ENCODE results near the gene GBP5.

Gene GBP5

GRCh38 chr1:89311757-89312156, 39.1 kb upstream of the GBP5 start:
- Histone ChIP-seq H2AFZ (ENCODE audit: low read length) (peak overlapping the region; percentile 24; the same call in 1 of the 2 replicates), H3K79me2 (ENCODE audit: insufficient read depth, low read length) (no peaks in the 10 kb centered on the region), H3F3A (ENCODE audit: low read depth) (no peaks in the 10 kb centered on the region), H3K36me3 (ENCODE audit: insufficient read depth, low read length) (no peaks in the 10 kb centered on the region), H4K20me1 (ENCODE audit: insufficient read depth, low read length, poor library complexity, severe bottlenecking) (no peaks in the 10 kb centered on the region), H3K27me3 (ENCODE audit: insufficient read depth, low read length, poor library complexity, severe bottlenecking) (no peaks in the 10 kb centered on the region), H3K9me3 (ENCODE audit: insufficient read depth, low read depth, low read length) (no peaks in the 10 kb centered on the region), H3K9me2 (replicated peaks; ENCODE audit: low read depth, low read length) (no peaks in the 10 kb centered on the region), H3K9ac (ENCODE audit: low read depth, low read length, poor library complexity, severe bottlenecking) (no peak overlapping the region), H3K4me2 (ENCODE audit: low read depth, low read length, poor library complexity, severe bottlenecking) (peak overlapping the region; percentile 44), H3K4me3 (ENCODE audit: low read length, poor library complexity, severe bottlenecking) (no peak overlapping the region), H3K4me1 (ENCODE audit: insufficient read depth, low read length, poor library complexity, severe bottlenecking) (peaks cover 23% of the 10 kb centered on the region)
- no peak for TF ChIP-seq EZH2phosphoT487 (IDR thresholded peaks at IDR 0.05; ENCODE audit: borderline replicate concordance)
- no peak for TF ChIP-seq CTCF (conservative IDR thresholded peaks at IDR 0.05; ENCODE audit: low read length)

GRCh38 chr1:89310976-89311375, 38.3 kb upstream of the GBP5 start:
- Histone ChIP-seq H2AFZ (ENCODE audit: low read length) (peak overlapping the region; percentile 28), H4K20me1 (ENCODE audit: insufficient read depth, low read length, poor library complexity, severe bottlenecking) (no peaks in the 10 kb centered on the region), H3K27me3 (ENCODE audit: insufficient read depth, low read length, poor library complexity, severe bottlenecking) (no peaks in the 10 kb centered on the region), H3K9me2 (replicated peaks; ENCODE audit: low read depth, low read length) (no peaks in the 10 kb centered on the region), H3K36me3 (ENCODE audit: insufficient read depth, low read length) (no peaks in the 10 kb centered on the region), H3K4me2 (ENCODE audit: low read depth, low read length, poor library complexity, severe bottlenecking) (peak overlapping the region; percentile 19), H3F3A (ENCODE audit: low read depth) (no peaks in the 10 kb centered on the region), H3K9me3 (ENCODE audit: insufficient read depth, low read depth, low read length) (no peaks in the 10 kb centered on the region), H3K9ac (ENCODE audit: low read depth, low read length, poor library complexity, severe bottlenecking) (no peak overlapping the region), H3K4me3 (ENCODE audit: low read length, poor library complexity, severe bottlenecking) (no peak overlapping the region), H3K4me1 (ENCODE audit: insufficient read depth, low read length, poor library complexity, severe bottlenecking) (peaks cover 23% of the 10 kb centered on the region), H3K79me2 (ENCODE audit: insufficient read depth, low read length) (no peaks in the 10 kb centered on the region)
- TF ChIP-seq CTCF (conservative IDR thresholded peaks at IDR 0.05; ENCODE audit: low read length), result no peak
- TF ChIP-seq EZH2phosphoT487 (IDR thresholded peaks at IDR 0.05; ENCODE audit: borderline replicate concordance), result no peak

- Histone ChIP-seq H3K4me2 (ENCODE audit: low read depth, low read length, poor library complexity, severe bottlenecking) (peak overlapping the region; percentile 19), H3K9me2 (replicated peaks; ENCODE audit: low read depth, low read length) (no peaks in the 10 kb centered on the region), H3K9me3 (ENCODE audit: insufficient read depth, low read depth, low read length) (no peaks in the 10 kb centered on the region), H3F3A (ENCODE audit: low read depth) (no peaks in the 10 kb centered on the region), H3K9ac (ENCODE audit: low read depth, low read length, poor library complexity, severe bottlenecking) (no peak overlapping the region), H2AFZ (ENCODE audit: low read length) (peak overlapping the region; percentile 28), H3K27me3 (ENCODE audit: insufficient read depth, low read length, poor library complexity, severe bottlenecking) (no peaks in the 10 kb centered on the region), H4K20me1 (ENCODE audit: insufficient read depth, low read length, poor library complexity, severe bottlenecking) (no peaks in the 10 kb centered on the region), H3K79me2 (ENCODE audit: insufficient read depth, low read length) (no peaks in the 10 kb centered on the region), H3K4me3 (ENCODE audit: low read length, poor library complexity, severe bottlenecking) (no peak overlapping the region), H3K36me3 (ENCODE audit: insufficient read depth, low read length) (no peaks in the 10 kb centered on the region), H3K4me1 (ENCODE audit: insufficient read depth, low read length, poor library complexity, severe bottlenecking) (peaks cover 23% of the 10 kb centered on the region)
- TF ChIP-seq CTCF (conservative IDR thresholded peaks at IDR 0.05; ENCODE audit: low read length), result no peak
- TF ChIP-seq EZH2phosphoT487 (IDR thresholded peaks at IDR 0.05; ENCODE audit: borderline replicate concordance), result no peak
Observed at GRCh38 chr1:89310505-89310904, 37.8 kb upstream of the GBP5 start.

Measured in Loucy (cell line).